HUES48 (cell line): ENCODE results near the gene GPR89A.
"Not testable (repeated sequence)": the region's sequence is repeated elsewhere in the genome, so short reads cannot be mapped to it uniquely, and the experiment has no call there.

ENCODE experiments used
- H3K27ac ChIP-seq: one replicate; pipeline ENCODE4 v1.7.0; 2013; ENCODE audit warnings: low read depth, low read length, inconsistent platforms
- H3K27me3 ChIP-seq: 2 replicates; pipeline ENCODE4 v1.6.1; 2013; ENCODE audit warnings: mild to moderate bottlenecking, low read length; ENCODE audit not compliant: control insufficient read depth, insufficient read depth
- H3K36me3 ChIP-seq: 2 replicates; pipeline ENCODE4 v1.6.1; 2013; ENCODE audit warnings: low read length; ENCODE audit not compliant: control insufficient read depth, insufficient read depth
- H3K4me1 ChIP-seq: 2 replicates; pipeline ENCODE4 v1.6.1; 2013; ENCODE audit warnings: mild to moderate bottlenecking, low read length; ENCODE audit not compliant: control insufficient read depth, insufficient read depth
- H3K4me3 ChIP-seq: 2 replicates; pipeline ENCODE4 v1.5.1; 2013; ENCODE audit warnings: mild to moderate bottlenecking, low read depth, low read length
- H3K9ac ChIP-seq: 2 replicates; pipeline ENCODE4 v1.6.1; 2013; ENCODE audit warnings: mild to moderate bottlenecking, low read depth, low read length, moderate library complexity
- H3K9me3 ChIP-seq: 2 replicates; pipeline ENCODE4 v1.6.1; 2013; ENCODE audit warnings: low read length; ENCODE audit not compliant: control insufficient read depth, insufficient read depth

Gene GPR89A

DNA sequence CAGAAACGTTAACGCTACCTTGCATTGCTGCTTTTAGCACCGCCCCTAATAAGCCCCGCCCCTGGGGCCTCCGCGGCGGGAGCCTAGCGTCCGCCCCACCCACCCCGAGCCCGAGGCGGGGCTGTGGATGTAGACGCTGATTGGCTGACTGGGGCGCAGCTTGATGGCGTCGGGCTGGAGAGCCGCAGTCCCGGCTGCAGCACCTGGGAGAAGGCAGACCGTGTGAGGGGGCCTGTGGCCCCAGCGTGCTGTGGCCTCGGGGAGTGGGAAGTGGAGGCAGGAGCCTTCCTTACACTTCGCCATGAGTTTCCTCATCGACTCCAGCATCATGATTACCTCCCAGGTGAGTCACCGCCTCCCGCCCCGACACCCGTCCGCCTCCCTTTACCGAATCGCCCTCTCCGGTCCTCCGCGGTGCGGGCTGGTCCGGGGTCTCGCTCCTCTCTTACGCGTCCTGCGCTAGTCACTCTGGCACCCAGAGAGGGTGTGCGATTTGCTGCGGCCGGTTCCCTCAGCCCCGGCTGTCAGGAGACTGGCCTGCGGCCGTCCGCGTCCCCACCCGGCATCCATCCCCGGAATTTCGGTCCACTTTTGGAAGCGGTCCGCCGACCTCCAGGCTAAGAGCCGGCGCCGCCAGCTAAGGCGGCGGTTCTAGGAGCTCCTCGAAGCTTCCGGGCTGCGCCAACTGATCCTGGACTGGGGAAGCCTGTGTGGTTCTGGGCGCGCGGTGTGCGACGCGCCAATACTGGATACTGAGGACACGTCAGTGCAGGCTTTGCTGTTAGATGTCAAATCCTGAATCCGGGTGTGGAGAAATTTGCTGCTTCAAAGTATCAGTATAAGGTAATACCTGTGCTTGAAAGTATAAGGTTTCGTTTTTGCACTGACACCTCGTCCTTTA is at the start of gene GPR89A:
GPR89A (plus strand) TSS at position 156 of the 901 bp plus-strand sequence; CDS start at position 302, 146 bp downstream.
- not testable (repeated sequence) for H3K9me3 ChIP-seq, H3K36me3 ChIP-seq, H3K4me1 ChIP-seq, H3K27me3 ChIP-seq
- H3K9ac ChIP-seq = peak within 1 kb of the TSS; percentile 91
- H3K27ac ChIP-seq = peak within 1 kb of the TSS; percentile 84
- peak within 1 kb of the TSS; percentile 92 for H3K4me3 ChIP-seq

DNA sequence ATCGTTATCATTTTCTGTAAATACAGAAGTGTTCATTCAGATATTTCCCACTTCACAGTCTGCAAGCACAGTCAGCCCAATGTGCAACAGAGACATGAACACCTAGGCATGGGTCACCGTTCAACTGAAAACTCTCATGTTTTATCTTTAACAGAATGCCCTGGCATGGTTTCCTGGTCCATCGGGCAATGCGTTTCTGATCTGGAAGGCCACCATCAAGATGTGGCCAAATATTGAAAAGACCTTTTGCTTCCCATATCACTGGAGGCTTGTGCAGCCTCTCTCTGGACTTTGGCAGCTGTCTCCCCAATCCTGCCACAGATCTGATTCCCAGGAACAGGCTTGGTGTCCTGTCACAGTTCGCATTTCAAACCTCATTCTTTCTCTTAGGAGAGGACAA is 21.0 kb upstream of the GPR89A start:
- H3K4me3 ChIP-seq, H3K9me3 ChIP-seq, H3K9ac ChIP-seq, H3K36me3 ChIP-seq, H3K27ac ChIP-seq, H3K27me3 ChIP-seq, H3K4me1 ChIP-seq: not testable (repeated sequence)

- not testable (repeated sequence) for H3K4me1 ChIP-seq, H3K9ac ChIP-seq, H3K4me3 ChIP-seq, H3K27me3 ChIP-seq, H3K36me3 ChIP-seq, H3K9me3 ChIP-seq, H3K27ac ChIP-seq
These were observed 17.0 kb upstream of the GPR89A start for GRCh38 chr1:145590806-145591205.

DNA sequence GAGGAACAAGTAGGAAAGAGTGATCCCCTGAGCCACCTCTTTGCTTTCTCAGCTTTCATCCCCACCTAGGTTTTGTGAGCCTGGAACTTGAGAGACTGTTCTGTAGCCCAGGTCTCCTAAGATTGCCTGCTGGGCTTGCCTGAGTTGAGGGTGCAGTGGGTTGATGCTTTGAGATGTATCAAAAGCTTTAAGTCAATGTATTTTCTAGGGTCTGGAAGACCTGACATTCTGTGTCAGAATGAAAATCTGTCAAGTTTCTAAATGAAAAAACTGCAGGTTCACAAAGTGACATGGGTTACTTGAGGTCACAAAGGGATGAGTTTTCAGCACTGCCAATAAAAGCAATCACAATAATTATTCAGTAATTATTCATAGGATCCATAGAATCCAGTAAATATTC is 15.4 kb upstream of the GPR89A start:
- not testable (repeated sequence) for H3K36me3 ChIP-seq, H3K4me1 ChIP-seq, H3K27me3 ChIP-seq, H3K9me3 ChIP-seq, H3K27ac ChIP-seq, H3K4me3 ChIP-seq, H3K9ac ChIP-seq

DNA sequence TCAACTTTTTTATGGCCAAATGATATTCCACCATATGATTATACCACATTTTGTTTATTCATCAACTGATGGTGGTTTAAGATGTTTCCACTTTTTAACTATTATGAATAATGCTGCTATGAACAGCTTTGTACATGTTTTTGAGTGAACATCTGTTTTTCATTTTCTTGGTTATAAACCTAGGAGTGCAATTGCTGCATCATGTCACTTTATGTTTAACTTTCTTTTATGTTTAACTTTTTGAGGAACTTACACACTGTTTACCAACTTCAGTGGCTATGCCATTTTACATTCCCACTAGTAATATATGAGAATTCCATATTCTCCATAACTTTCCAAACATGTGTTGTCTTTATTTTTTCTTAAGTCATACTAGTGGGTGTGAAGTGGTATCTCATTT is 12.4 kb upstream of the GPR89A start:
- not testable (repeated sequence) for H3K27me3 ChIP-seq, H3K4me3 ChIP-seq, H3K4me1 ChIP-seq, H3K27ac ChIP-seq, H3K9ac ChIP-seq, H3K36me3 ChIP-seq, H3K9me3 ChIP-seq

DNA sequence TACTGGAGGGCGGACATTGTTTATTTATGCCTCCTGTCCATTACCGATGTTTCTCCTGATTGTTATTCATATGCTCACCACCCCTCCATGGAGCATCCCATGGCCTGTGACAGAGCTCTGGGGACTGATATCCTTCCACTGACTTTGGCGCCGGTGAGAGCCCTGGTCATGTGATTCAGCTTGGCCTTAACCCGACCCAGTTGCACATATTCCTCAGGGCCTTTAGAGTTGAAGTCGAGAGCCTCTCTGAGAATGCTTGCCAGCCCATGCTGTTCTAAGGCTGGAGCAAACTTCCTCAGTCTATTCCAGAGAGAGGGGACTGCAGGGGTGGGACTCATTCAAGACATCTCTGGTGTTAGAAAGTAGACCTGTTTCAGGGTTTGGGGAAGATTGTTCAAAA is 11.6 kb upstream of the GPR89A start:
- not testable (repeated sequence) for H3K9ac ChIP-seq, H3K27me3 ChIP-seq, H3K36me3 ChIP-seq, H3K9me3 ChIP-seq, H3K27ac ChIP-seq, H3K4me3 ChIP-seq, H3K4me1 ChIP-seq

GRCh38 chr1:145599426-145599825 is 8.4 kb upstream of the GPR89A start:
- not testable (repeated sequence) for H3K27ac ChIP-seq, H3K4me1 ChIP-seq, H3K9ac ChIP-seq, H3K4me3 ChIP-seq, H3K27me3 ChIP-seq, H3K9me3 ChIP-seq, H3K36me3 ChIP-seq

GRCh38 chr1:145601593-145601992 is 6.2 kb upstream of the GPR89A start:
- Histone ChIP-seq H3K36me3 (no peaks in the 10 kb centered on the region), H3K27me3 (no peaks in the 10 kb centered on the region), H3K27ac (no peak overlapping the region), H3K9ac (no peak overlapping the region), H3K9me3 (no peaks in the 10 kb centered on the region), H3K4me3 (no peak overlapping the region), H3K4me1 (peaks cover 6% of the 10 kb centered on the region)

DNA sequence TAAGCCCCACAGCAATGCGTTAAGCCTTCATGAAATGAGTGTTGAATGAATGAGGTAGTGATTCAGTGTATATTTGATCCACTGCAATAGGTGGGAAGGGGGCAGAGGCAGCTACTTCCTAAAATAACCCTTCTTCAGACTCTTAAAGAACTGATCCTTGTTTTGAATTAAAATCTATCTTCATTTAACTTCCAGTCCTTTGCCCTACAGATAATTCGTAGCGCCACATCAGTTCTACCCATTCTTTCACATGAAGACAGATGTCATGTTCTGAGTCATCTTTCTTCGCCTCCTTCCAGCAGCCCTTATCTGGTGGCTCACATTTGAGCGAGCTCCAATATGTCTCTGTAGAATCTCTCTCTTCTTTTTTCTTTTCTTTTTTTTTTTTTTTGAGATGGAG is 948 bp upstream of the GPR89A start:
- H3K4me3 ChIP-seq, H3K27me3 ChIP-seq, H3K9me3 ChIP-seq, H3K4me1 ChIP-seq, H3K27ac ChIP-seq, H3K9ac ChIP-seq, H3K36me3 ChIP-seq: not testable (repeated sequence)

GRCh38 chr1:145607289-145607688 is 499 bp upstream of the GPR89A start:
- not testable (repeated sequence) for H3K27me3 ChIP-seq, H3K9ac ChIP-seq, H3K27ac ChIP-seq, H3K36me3 ChIP-seq, H3K4me3 ChIP-seq, H3K9me3 ChIP-seq, H3K4me1 ChIP-seq

DNA sequence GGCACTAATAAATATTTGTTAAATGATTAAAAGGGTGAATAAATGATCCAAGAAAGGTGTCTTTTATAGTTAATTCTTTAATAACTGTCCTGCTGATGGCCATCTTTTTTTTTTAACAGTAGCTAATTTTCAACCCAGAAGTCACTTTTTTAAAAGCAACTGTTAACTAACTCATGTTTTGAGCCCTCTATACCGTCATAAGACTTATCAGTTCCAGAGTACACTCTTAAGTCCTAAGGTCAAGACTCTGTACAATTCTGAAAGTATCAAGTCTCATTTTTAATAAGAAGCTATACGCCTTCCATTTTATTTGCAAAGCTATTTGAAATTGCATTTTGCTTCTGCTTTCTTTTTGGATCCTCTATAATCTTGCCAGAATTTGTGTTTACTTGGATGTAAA is 3.0 kb downstream of the GPR89A start:
- not testable (repeated sequence) for H3K9ac ChIP-seq, H3K4me1 ChIP-seq

More for the DNA sequence above, 3.0 kb downstream of the GPR89A start:
- H3K27ac ChIP-seq, H3K4me3 ChIP-seq, H3K9me3 ChIP-seq, H3K27me3 ChIP-seq, H3K36me3 ChIP-seq: not testable (repeated sequence)
